Right ventricle myocardium superior (tissue), 1 donor: ENCODE measurements around the gene PPP2R3B. TPM values are rescaled to one million over a fixed set of nuclear protein-coding genes. Genes with fewer than 3 reads are reported as not detected.

Source experiments
- ATAC-seq: fragments of 200-7000 bp; cut with Tn5 transposase; one replicate; pipeline ENCODE4 v1.9.1; 2020; ENCODE audit warnings: mild to moderate bottlenecking; ENCODE audit not compliant: poor library complexity
- DNase-seq: peaks from one replicate; pipeline ENCODE4 v3.0.0-alpha.2; 2020
- intact Hi-C: fragments of 100-400 bp; cut with DNase I; formaldehyde crosslinking; loops from one replicate; pipeline ENCODE4 v1.11.2; 2022
- total RNA-seq: library from RNA; stranded (reverse); fragmentation: NEBNext Ultra II Directional; extraction: Animal tissue kit (Norgen Biotek cat#: 25700); gene quantifications from one replicate; pipeline ENCODE4 v1.2.1, GENCODE V29; 2021
- donor health status: DM: no; HTN: yes; CAD: no; lungs with severe emphysema.

The PPP2R3B gene
- total RNA-seq, 1 donor from 2014 or later = 154 TPM

- intact Hi-C loops = no loop called here
- DNase-seq = peak; percentile 34
- ATAC-seq = no peak
Observed at GRCh38 chrX:347351-348117, 39.2 kb downstream of the PPP2R3B start.

GRCh38 chrX:346034-346813, 40.5 kb downstream of the PPP2R3B start:
- intact Hi-C loops = no loop called here
- ATAC-seq (peak; percentile 4), DNase-seq (peak; percentile 33)

- intact Hi-C loops = no loop called here
- ATAC-seq = no peak
- peak; percentile 37 for DNase-seq
Observed at GRCh38 chrX:345020-345925, 41.4 kb downstream of the PPP2R3B start.

- ATAC-seq = no peak
- intact Hi-C loops = no loop called here
- peak; percentile 33 for DNase-seq
Observed at GRCh38 chrX:344371-344901, 42.3 kb downstream of the PPP2R3B start.

- peak; percentile 25 for DNase-seq
- no peak for ATAC-seq
- intact Hi-C loops = no loop called here
Observed at GRCh38 chrX:341541-342101, 45.1 kb downstream of the PPP2R3B start.

- ATAC-seq (no peak), DNase-seq (peak; percentile 30)
- intact Hi-C loops = no loop called here
Observed at GRCh38 chrX:340641-341423, 45.9 kb downstream of the PPP2R3B start.

DNA sequence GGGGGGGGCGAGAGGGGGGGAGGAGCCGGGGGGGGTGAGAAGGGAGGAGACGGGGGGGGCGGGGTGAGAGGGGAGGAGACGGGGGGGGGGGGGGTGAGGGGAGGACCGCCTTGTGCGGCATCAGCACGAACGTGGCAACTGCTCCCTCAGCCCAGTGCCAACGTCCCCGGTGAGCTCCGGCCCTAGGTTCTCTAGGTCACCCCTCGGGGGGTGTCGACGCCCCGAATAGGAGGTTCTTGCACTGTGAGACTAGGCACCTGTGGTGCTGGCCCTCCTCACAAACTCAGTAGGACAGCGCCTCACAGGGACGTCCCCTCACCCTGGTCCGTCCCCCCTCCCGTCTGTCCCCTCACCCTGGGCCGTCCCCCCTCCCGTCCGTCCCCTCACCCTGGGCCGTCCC, 46.6 kb downstream of the PPP2R3B start:
- no peak for ATAC-seq
- intact Hi-C loops = no loop called here
- DNase-seq = peak; percentile 15

- ATAC-seq (no peak), DNase-seq (peak; percentile 31)
- intact Hi-C loops = no loop called here
Observed at GRCh38 chrX:338836-339400, 47.8 kb downstream of the PPP2R3B start.

DNA sequence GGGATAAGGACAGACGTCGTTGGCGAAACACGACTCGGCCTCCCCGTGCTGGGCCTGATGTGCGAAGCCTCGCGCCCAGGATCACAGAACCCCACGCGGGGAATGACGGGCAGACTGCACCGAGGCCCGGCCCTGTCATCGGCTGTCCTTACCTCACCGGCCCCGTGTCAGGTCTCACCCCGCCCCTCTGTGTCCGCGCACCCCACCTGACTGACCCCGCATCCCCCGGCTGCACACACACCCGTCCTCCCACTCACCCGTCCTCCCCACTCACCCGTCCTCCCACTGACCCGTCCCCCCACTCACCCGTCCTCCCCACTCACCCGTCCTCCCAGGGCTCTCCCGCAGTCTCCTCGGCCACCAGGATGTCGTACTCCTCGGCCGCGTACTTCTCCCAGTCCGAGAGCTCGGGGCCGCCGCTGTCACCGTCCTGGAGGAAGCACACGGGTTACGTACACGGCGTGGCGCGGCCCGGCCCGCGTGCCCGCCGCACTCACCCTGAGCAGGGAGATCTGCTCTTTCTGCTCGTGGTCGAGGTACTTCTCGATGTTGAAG, 48.3 kb downstream of the PPP2R3B start:
- no peak for ATAC-seq
- DNase-seq = peak; percentile 38
- intact Hi-C loops = no loop called here

DNA sequence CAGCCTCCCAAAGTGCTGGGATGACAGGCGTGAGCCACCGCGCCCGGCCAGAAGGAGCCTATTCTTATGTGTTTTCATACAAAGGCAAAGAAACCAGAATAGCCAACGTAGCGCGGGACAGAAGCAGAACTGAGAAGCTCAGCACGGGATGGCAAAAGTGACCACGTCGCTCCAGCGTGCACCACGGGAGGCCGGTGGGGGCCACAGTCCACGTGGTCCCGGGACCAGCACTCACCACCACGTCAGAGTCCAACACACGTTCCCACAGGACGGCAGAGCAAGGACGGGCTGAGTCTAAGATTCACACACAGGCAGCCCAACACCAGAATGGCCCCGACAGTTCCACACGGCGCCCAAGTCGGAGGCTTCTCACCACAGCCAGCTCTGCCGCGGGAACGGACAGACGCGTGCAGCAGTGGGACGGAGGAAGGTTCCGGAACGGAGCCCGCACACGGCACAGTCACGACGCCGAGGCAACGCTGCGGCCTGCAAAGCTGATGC, 49.3 kb downstream of the PPP2R3B start:
- ATAC-seq (no peak), DNase-seq (peak; percentile 30)
- intact Hi-C loops = no loop called here

GRCh38 chrX:336227-336626, 50.5 kb downstream of the PPP2R3B start:
- DNase-seq (peak; percentile 37), ATAC-seq (no peak)
- intact Hi-C loops = no loop called here

GRCh38 chrX:335758-336155, 51.0 kb downstream of the PPP2R3B start:
- ATAC-seq (no peak), DNase-seq (peak; percentile 19)
- intact Hi-C loops = no loop called here

DNA sequence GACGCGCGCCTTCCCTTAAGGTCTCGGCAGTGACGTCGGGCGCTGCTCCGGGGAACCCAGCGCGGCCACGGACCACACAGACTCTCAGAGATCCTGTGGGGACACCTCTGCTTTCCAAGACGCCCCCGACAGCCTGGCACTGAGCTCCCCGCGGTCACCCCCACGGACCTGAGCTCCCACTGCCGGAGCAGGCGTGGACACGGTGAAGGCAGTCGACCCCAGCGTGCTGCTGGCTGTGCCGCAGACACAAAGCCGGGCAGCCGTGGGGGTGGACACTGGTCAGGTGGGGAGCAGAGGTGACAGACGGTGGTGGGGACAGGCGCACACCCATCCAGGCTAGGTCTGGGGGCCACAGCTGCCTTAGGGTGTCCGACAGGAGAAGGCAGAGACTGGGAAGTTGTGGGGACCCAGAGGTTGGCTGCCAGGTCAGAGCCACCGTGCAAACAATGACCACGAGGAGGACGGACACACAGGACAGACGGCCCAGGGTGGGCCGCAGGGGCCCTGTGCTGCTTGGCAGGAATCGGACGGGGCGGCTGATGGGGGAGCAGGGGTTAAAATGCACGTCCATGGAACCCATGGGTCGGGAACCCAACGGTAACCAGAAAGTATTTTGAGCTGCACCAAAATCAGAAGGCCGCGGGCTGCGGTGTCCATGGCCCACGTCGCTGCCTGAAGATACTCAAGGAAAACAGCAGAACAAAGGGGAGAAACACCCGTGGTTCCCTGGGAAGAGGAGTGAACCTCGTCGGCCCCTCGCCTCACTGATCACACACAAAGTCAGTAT, 51.5 kb downstream of the PPP2R3B start:
- DNase-seq (peak; percentile 34), ATAC-seq (no peak)
- intact Hi-C loops = no loop called here

DNA sequence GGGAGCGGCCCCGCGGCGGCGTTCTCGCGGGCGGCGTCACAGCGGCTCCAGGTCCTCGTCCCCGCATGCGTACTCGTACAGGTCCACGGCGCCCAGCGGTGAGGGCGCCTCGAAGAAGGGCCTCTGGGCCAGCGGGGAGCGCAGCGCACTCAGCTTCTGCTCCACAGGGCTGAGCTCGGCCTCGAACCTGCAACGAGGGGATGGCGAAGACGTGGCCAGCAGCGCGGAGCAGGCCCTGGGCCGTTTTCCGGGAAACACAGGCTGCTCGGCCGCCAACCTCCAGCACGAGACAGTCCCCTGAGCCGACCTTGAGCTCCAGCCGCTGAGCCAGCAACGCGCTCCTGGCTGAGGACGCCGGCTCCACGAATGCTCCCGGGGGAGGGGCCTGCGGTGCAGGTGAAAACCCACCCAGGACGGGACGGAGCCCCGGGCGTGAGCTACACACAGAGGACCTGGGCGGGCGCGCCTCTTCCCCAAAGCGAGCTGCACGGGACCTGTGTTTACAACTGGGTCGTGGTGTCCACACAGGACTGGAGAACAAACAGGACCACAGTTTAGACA, 52.3 kb downstream of the PPP2R3B start:
- ATAC-seq (no peak), DNase-seq (peak; percentile 34)

GRCh38 chrX:333611-334311, 52.9 kb downstream of the PPP2R3B start:
- DNase-seq (peak; percentile 24), ATAC-seq (no peak)
- intact Hi-C loops = no loop called here

More for the DNA sequence above, 52.3 kb downstream of the PPP2R3B start:
- intact Hi-C loops = no loop called here
